ENCODE data around the gene PRSS56.

PRSS56 gene

GRCh38 chr2:232540441-232541041 lies 20.4 kb downstream of the PRSS56 start:
- in situ Hi-C loops (cut with HindIII; ENCODE audit: low sequenced_read_pairs): loop anchor here (5.0 kb wide), 1 partner anchor 42 kb away; no protein-coding TSS in a partner anchor

- in situ Hi-C loops (cut with HindIII; ENCODE audit: low sequenced_read_pairs): loop anchor here (5.0 kb wide), 1 partner anchor 41 kb away; no protein-coding TSS in a partner anchor
Measured at GRCh38 chr2:232541195-232541960, 21.2 kb downstream of the PRSS56 start.

GRCh38 chr2:232541961-232542714 lies 21.9 kb downstream of the PRSS56 start:
- in situ Hi-C loops (cut with HindIII; ENCODE audit: low sequenced_read_pairs): loop anchor here (5.0 kb wide), 1 partner anchor 40 kb away; no protein-coding TSS in a partner anchor

GRCh38 chr2:232542715-232543467 lies 22.7 kb downstream of the PRSS56 start:
- in situ Hi-C loops (cut with HindIII; ENCODE audit: low sequenced_read_pairs): loop anchor here (5.0 kb wide), 1 partner anchor 39 kb away; no protein-coding TSS in a partner anchor

GRCh38 chr2:232543491-232543890 lies 23.3 kb downstream of the PRSS56 start:
- in situ Hi-C loops (cut with HindIII; ENCODE audit: low sequenced_read_pairs): loop anchor here (5.0 kb wide), 1 partner anchor 39 kb away; no protein-coding TSS in a partner anchor

- in situ Hi-C loops (cut with HindIII; ENCODE audit: low sequenced_read_pairs): loop anchor here (5.0 kb wide), 1 partner anchor 38 kb away; no protein-coding TSS in a partner anchor
Measured at GRCh38 chr2:232543928-232544631, 23.9 kb downstream of the PRSS56 start.

- in situ Hi-C loops (cut with HindIII; ENCODE audit: low sequenced_read_pairs): loop anchor here (5.0 kb wide), 1 partner anchor 38 kb away; no protein-coding TSS in a partner anchor
Measured at GRCh38 chr2:232544674-232545073, 24.5 kb downstream of the PRSS56 start.

- in situ Hi-C loops (cut with HindIII; ENCODE audit: low sequenced_read_pairs): no loop called here
Measured at GRCh38 chr2:232545511-232546375, 25.6 kb downstream of the PRSS56 start.

GRCh38 chr2:232547991-232548390 lies 27.8 kb downstream of the PRSS56 start:
- in situ Hi-C loops (cut with HindIII; ENCODE audit: low sequenced_read_pairs): no loop called here

- in situ Hi-C loops (cut with HindIII; ENCODE audit: low sequenced_read_pairs): no loop called here
Measured at GRCh38 chr2:232549655-232550353, 29.6 kb downstream of the PRSS56 start.

GRCh38 chr2:232550354-232551249 lies 30.4 kb downstream of the PRSS56 start, which contains the start of the genes EIF4E2 and TIGD1:
TSS of gene EIF4E2 (plus strand) at chr2:232550689. CDS start at chr2:232550725, 36 bp downstream.
TSS of gene TIGD1 (minus strand) at chr2:232550557. CDS start at chr2:232549882, 675 bp downstream.
- in situ Hi-C loops (cut with HindIII; ENCODE audit: low sequenced_read_pairs): no loop called here

GRCh38 chr2:232551250-232551638 lies 31.1 kb downstream of the PRSS56 start:
- in situ Hi-C loops (cut with HindIII; ENCODE audit: low sequenced_read_pairs): no loop called here

GRCh38 chr2:232551776-232552175 lies 31.6 kb downstream of the PRSS56 start:
- in situ Hi-C loops (cut with HindIII; ENCODE audit: low sequenced_read_pairs): no loop called here

- in situ Hi-C loops (cut with HindIII; ENCODE audit: low sequenced_read_pairs): no loop called here
Measured at GRCh38 chr2:232556426-232556825, 36.2 kb downstream of the PRSS56 start.

GRCh38 chr2:232562515-232563151 lies 42.4 kb downstream of the PRSS56 start:
- in situ Hi-C loops (cut with HindIII; ENCODE audit: low sequenced_read_pairs): no loop called here

GRCh38 chr2:232563580-232563979 lies 43.4 kb downstream of the PRSS56 start:
- in situ Hi-C loops (cut with HindIII; ENCODE audit: low sequenced_read_pairs): no loop called here

GRCh38 chr2:232567721-232568120 lies 47.5 kb downstream of the PRSS56 start:
- in situ Hi-C loops (cut with HindIII; ENCODE audit: low sequenced_read_pairs): no loop called here

Data from endothelial cell of hepatic sinusoid (primary cell).